Umbilical cord (tissue), 2 donors: Measurements from ENCODE around the gene KCNJ14. TPM values are rescaled to one million over a fixed set of nuclear protein-coding genes. Genes with fewer than 3 reads are reported as not detected.
A peak's percentile ranks its signal among the peaks of the same experiment; 100 is the strongest.

Experiments
- DNase-seq: peaks from one replicate; pipeline ENCODE4 v3.0.0-alpha.2; 2015; ENCODE audit warnings: low spot score
- total RNA-seq: library from RNA; depleted of rRNA; stranded (reverse); fragments of >200 nt; gene quantifications from one replicate; pipeline ENCODE4 v1.2.3, GENCODE V29; 2014; ENCODE audit warnings: low replicate concordance; ENCODE audit not compliant: insufficient read depth

KCNJ14 gene
- 0.48 TPM for total RNA-seq

DNA sequence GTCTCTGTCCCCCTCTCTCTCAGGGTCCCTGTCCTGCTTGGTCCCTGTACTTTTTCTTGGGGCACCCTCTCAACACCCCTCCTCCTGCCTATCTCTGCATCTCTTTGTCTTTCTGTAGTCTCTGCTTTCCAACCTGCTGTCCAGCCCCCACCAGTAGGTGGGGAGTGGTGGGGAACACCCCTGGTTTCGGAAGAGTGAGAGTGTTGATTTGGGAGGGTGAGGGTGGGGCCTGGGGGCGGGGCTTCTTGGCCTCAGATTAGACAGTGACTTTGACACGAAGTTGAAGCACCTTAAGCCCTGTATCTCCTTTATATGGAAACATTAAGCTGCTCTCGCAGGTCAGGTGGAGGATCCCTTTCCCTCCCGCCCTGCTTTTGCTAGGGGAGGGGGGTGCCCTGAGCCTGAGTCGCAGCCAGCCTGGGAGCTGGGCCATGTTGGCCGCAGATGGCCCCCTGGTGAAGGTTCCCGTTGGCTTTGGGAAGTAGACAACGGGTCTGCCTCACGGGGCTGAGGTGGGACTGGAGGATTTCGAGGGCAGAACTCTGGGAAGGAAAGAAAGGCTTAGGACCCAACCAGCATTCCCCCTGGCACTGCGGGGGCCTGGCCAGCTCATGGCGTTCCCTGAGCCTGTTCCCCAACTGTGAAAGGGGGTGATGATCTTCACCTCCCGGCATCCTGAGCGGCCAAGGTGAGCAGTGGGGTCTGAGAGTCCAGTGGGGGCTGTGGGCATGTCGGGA is at the start of gene KCNJ14:
TSS of gene KCNJ14 (plus strand) at position 404 of the 737 bp plus-strand sequence. CDS start 6,151 bp downstream, outside the sequence.
- no peak for DNase-seq

DNA sequence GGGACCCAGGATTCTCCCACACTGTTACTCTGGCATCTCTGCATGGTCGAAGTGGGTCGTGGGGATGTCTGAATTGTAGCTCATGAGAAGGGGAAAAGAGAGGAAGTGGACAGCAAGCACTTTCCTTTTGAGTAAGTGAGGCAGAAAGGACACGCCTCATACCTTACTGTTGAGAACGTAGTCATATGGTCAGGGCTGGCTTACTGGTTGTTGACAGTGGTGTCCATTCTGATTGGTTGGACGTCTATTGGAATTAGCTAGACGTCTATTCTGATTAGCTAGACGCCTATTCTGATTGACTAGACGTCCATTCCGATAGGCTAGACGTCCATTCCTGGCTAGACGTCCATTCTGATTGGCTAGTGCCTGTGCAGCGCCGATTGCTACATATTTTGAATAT is 49.5 kb upstream of the KCNJ14 start:
- no peak for DNase-seq

DNA sequence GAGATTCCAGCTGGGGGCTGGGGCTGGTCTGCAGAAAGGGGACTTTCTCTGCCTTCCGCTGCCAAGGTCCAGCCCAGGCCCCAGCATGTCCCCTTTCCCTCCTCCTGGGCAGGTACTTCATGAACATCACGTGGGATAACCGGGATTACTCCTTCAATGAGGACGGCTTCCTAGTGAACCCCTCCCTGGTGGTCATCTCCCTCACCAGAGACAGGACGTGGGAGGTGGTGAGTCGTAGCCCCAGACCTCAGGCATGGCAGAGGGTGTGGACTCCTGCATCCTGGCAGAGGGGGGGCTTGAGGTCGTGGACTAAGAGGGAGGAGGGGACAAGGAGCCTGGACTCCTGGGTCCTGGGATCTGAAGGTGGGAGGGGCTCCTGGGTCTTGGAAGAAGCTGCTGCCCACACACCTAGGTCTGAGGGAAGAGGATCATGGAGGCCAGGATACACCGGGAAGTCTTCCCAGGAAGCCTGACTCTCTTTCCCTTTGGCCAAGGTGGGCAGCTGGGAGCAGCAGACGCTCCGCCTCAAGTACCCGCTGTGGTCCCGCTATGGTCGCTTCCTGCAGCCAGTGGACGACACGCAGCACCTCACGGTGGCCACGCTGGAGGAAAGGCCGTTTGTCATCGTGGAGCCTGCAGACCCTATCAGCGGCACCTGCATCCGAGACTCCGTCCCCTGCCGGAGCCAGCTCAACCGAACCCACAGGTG is 41.3 kb upstream of the KCNJ14 start:
- DNase-seq: no peak

DNA sequence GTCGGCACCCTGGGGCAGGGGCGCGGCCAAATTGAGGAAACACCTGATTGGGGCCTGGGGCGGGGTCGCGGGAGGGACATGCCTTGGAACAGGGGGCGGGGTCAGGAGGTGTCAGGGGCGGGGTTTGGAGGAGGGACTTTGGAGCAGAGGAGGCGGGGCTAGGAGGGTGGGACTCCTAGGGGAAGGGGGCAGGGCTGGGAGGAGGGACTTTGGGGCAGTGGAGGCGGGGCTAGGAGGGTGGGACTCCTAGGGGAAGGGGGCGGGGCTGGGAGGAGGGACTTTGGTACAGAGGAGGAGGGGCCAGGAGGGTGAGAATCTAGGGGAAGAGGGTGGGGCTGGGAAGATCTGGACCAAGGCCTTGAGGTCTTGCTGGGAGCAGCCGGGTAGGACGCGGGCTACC is 40.0 kb upstream of the KCNJ14 start:
- DNase-seq: no peak

DNA sequence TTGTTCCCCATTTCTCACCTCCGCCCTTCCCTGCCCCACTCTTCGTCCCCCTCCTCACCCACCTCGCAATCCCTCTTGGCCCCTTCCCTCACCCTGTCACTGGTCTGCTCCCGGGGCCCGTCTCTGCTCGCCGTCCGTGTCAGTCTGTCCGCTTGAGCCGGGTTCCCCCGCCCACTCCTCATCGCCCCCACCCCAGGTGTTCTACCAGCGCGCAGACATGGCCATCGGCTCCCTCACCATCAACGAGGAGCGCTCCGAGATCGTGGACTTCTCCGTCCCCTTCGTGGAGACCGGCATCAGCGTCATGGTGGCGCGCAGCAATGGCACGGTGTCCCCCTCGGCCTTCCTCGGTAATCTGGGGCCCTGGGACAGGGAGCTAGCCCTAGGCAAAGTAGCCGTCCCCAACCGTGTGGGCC is 39.6 kb upstream of the KCNJ14 start:
- DNase-seq: no peak

DNA sequence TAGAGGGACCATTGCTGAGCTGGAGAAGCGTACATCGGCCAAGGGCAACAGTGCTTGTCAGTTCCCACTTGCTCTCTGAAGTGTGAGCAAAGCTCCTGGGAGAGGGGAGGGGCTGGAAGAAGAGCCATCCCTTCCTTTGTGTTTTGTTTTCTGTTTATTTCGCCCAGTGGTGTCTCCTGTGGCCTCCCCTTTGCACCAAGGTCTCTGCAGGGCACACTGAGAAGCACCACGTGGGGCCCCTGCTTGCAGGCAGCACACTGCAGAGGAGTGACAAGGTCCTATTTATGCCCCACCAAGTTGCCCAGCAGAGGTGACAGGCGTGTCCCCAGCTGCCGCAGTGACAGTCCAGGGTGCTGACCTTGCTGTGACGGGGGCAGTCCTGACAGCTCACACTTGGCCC is 38.0 kb upstream of the KCNJ14 start:
- DNase-seq: no peak

DNA sequence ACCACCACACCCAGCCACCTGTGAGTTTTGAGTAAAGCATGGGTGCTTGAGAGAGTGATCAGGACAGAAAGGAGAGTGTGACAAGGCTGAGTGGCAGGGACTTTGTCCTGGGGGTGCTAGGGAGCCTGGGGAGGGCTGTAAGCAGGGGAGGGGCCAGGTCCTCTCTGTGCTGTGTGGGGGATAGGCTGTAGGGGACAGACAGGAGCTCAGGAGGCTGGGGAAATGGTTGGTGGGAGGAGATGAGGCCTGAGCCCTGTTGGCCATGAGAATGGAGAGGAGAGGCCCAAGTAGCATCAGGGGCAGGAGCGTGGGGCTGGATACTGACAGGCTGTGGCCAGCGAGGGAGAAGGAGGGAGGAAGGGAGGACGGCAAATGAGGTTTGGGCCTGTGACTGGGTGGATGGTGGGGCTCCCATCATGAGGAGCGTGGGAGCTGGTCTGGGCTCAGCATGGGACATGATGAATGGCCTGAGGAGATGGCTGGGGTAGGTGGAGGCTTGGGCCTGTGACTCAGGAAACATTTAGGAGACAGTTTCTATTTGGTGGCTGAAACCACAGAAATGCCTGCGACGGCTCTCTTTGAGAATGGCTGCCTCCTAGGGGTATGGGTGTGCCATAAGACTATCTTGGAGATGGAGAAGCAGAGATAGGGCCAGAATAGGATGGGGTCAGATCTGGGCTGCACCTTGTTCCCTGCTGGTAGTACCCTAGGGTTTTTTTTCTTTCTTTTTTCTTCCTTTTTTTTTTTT is 36.9 kb upstream of the KCNJ14 start:
- DNase-seq: no peak

DNA sequence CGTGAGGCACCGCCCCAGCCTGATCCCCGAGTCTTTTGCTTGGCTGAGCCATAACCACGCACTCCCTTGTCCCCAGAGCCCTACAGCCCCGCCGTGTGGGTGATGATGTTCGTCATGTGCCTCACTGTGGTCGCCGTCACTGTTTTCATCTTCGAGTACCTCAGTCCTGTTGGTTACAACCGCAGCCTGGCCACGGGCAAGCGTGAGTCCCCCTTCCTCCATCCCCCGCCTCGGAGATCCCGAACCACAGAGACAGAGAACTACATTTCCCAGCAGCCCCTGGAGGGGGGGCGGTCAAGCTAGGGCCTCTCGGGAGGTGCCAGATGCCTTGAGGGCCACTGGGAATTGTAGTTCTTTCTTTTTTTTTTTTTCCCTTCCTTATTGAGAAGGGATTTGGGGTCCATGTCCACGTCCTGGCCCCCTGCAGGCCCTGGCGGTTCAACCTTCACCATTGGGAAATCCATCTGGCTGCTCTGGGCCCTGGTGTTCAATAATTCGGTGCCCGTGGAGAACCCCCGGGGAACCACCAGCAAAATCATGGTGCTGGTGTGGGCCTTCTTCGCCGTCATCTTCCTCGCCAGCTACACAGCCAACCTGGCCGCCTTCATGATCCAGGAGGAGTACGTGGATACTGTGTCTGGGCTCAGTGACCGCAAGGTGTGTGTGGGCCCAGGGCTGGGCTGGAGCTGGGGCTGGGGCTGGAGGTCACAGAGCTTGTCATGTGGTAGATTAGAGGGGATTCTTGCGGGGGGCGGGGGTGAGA is 36.0 kb upstream of the KCNJ14 start:
- DNase-seq: peak; percentile 51

DNA sequence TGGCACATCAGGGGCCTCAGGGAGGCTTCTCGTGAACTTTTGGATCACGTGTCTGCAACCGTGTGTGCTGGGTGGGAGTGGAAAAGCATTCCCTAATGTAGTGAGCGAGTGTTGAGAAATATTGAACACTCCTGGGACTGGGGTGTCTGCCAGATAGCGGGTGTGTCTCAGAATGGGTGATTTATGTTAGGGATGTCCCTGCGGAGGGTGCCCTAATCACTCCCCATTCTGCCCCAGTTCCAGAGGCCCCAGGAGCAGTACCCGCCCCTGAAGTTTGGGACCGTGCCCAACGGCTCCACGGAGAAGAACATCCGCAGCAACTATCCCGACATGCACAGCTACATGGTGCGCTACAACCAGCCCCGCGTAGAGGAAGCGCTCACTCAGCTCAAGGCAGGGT is 33.8 kb upstream of the KCNJ14 start:
- peak; percentile 49 for DNase-seq

DNA sequence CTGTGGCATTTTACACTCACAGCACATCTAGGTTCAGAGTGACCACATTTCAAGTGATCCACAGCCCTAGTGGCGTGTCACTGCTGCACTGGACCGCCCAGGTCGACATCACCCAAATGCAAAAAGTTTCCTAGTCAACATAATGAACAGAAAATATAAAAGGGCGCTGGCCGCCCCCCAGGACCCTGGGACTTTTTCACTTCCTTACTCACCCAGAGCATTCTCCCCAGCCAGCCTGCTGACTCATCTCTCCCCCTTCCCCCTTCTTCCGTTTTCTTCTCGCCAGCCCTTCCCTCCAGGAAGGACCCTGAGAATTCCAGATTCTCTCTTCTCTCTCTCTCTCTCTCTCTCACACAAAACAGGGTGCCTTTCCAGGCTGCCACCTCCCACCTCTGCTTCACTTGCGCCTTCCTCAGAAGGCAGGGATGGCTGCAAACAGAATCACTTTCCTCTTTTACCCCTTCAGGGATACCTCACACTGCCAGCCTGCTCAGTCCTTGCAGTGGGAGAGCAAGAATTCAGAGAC is 30.6 kb upstream of the KCNJ14 start:
- DNase-seq: peak; percentile 49

DNA sequence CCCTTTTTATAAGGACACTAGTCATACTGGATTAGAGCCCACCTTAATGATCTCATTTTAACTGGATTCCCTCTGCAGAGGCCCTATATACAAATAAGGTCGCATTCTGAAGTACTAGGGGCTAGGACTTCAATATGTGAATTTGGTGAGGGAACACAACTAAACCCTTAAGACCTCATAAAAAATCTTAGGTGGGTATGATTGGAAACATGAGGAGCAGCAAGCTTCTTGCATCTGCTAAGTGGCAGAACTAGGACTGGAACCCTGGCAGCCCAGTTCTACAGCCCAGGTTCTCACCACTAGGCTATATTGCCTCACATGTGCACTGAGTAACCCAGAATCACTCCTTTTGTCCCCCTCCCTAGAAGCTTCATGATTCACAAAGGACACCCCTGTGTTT is 26.7 kb upstream of the KCNJ14 start:
- DNase-seq: no peak

DNA sequence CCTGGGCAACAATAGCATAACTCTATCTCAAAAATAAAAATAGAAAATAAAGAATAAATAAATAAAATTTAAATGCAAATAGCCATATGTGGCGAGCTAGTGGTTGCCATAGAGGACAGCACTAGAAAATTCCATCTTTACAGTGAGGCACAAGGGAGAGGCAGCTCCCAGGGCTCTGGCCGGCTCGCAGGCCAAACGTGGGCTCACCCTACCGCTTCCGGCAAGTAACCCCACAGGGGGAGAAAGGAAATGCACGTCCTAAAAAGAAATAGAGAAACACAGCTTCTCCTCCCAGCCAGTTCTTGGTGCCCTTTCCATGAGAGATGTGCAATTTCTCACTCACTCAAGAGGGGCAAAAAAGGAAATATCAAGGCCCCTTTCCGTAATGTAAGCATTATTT is 22.0 kb upstream of the KCNJ14 start:
- no peak for DNase-seq

DNA sequence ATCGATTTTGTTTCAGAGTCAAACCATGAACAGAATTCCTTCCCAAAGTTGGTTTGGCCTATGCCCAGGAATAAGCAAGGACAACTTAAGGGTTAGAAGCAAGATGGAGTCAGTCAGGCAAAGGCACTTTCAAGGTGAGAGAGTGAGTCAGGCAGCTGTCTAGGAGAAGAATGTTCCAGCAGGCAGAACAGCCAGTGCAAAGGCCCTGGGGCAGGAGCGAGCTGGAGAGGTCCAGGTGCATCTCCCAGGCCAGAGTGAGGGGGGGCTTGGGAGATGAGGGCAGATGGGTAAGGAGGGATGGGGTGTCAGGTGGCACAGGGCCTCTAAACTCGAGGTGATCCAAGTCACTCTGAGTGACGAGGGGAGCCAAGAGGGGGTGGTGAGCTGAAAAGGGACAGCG is 18.8 kb upstream of the KCNJ14 start:
- no peak for DNase-seq

DNA sequence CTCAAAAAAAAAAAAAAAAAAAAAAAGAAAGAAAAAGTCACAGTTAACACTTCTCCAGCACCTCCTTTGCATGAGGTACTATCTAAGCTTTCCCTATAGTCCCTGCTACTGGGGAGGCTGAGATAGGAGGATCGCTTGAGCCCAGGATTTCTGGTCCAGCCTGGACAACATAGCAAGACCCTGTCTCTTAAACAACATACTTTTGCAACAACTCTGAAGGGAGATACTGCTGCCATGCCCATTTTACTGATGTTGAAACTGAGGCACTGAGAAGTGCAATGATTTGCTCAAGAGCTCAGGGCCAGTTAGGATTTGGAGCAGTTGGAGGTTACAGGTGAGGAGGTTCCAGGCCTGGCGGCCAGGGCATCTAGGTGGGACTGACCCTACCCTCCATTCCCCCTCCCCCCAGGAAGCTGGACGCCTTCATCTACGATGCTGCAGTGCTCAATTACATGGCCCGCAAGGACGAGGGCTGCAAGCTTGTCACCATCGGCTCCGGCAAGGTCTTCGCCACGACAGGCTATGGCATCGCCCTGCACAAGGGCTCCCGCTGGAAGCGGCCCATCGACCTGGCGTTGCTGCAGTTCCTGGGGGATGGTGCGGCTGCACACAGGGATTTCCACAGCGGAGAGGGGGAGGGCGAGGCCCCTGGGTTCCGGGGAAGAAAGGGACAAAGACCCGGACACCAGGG is 13.9 kb upstream of the KCNJ14 start:
- DNase-seq: no peak

DNA sequence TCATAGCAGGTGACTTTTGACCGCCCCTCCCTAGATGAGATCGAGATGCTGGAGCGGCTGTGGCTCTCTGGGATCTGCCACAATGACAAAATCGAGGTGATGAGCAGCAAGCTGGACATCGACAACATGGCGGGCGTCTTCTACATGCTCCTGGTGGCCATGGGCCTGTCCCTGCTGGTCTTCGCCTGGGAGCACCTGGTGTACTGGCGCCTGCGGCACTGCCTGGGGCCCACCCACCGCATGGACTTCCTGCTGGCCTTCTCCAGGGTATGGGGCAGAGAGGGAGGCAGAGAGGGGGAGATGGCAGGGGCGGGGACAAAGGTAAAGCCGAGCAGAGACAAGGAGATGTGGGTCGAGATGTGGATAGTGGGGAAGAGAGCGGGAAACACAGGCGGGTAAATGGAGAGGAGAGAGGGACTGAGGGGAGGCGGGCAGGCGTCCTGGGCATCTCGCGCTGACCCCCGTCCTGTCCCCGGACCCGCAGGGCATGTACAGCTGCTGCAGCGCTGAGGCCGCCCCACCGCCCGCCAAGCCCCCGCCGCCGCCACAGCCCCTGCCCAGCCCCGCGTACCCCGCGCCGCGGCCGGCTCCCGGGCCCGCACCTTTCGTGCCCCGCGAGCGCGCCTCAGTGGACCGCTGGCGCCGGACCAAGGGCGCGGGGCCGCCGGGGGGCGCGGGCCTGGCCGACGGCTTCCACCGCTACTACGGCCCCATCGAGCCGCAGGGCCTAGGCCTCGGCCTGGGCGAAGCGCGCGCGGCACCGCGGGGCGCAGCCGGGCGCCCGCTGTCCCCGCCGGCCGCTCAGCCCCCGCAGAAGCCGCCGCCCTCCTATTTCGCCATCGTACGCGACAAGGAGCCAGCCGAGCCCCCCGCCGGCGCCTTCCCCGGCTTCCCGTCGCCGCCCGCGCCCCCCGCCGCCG is 13.0 kb upstream of the KCNJ14 start:
- DNase-seq: no peak

DNA sequence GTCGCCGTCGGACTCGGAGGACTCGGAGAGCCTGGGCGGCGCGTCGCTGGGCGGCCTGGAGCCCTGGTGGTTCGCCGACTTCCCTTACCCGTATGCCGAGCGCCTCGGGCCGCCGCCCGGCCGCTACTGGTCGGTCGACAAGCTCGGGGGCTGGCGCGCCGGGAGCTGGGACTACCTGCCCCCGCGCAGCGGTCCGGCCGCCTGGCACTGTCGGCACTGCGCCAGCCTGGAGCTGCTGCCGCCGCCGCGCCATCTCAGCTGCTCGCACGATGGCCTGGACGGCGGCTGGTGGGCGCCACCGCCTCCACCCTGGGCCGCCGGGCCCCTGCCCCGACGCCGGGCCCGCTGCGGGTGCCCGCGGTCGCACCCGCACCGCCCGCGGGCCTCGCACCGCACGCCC is 12.1 kb upstream of the KCNJ14 start:
- DNase-seq: no peak

DNA sequence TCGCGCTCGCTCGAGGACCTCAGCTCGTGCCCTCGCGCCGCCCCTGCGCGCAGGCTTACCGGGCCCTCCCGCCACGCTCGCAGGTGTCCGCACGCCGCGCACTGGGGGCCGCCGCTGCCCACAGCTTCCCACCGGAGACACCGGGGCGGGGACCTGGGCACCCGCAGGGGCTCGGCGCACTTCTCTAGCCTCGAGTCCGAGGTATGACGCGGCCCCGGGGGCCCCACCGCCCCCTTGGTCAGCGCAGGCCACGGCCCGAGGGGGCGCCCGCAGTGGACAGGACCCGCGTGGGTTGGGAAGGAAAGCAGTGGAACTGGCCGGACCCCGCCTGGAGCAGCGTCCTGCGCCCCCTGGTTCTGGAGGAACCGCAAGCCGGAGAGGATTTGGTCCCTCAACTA is 11.6 kb upstream of the KCNJ14 start:
- DNase-seq: no peak

DNA sequence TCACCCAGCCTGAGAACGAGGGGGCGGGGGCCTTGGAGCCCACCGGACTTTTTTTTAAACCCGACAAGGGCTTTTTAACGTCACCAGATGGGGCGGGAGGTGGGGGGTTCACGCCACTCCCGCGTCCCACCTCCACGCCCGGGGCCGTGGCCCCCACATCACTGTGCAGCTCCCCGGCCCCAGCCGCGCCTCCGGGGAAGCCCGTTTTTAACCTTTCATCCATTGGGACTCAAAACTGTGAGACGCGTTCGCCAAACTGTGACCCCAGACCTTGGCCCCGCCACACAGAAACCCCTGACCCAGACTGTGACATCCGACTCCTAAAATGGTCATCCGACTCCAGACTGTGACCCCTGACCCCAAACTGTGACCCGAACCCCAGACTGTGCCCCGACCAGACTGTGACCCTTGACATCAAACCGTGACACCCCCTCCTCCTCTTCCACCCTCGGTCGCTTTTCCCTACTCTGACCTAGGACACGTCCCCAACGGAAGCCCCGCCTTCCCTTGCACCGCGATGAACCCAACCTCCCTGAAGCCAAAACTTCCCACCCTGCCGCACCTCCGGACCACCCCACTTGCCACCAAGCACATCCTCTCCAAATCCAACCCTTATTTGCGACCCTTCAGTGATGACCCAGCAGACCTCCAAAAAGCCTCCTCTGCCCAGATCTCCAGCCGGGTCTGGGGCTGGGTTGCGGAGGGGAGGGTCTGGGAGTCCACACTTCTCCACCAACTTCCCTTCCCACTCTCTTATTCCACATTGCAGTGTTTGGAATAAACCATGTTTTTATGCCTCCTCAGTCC is 11.0 kb upstream of the KCNJ14 start:
- DNase-seq: no peak

DNA sequence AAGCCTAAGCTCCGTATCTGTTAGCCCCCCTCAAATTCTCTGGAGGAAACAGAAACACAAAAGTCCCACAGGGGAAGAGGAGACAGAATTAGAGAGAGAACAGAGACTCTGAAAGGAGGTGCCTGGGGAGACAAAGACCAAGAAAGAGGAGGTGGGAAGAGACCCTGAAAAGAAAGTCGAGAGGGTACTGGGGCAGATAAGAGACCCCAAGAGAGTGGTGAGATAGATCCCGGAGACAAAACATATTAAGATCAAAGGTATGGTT is 10.5 kb upstream of the KCNJ14 start:
- DNase-seq: no peak
